Measurements from ENCODE around the gene WNT8A.

The WNT8A gene

GRCh38 chr5:138093036-138093435 is 9.2 kb downstream of the WNT8A start:
- Histone ChIP-seq H3K4me3 (ENCODE audit: low read depth in 1 of 2, low read length in 2 of 2) (no peak overlapping the region), H3K36me3 (ENCODE audit: insufficient read depth, low read length) (no peaks in the 10 kb centered on the region), H3K9ac (ENCODE audit: low read length) (no peak overlapping the region), H3K27ac (ENCODE audit: low read depth, low read length) (no peak overlapping the region), H3K9me3 (ENCODE audit: low read length) (no peaks in the 10 kb centered on the region), H3K27me3 (ENCODE audit: control insufficient read depth in 1 of 2, insufficient read depth in 2 of 2, low read length in 2 of 2) (no peaks in the 10 kb centered on the region), H3K4me1 (ENCODE audit: insufficient read depth, low read length) (no peaks in the 10 kb centered on the region)

- H3K27me3 ChIP-seq (ENCODE audit: control insufficient read depth in 1 of 2, insufficient read depth in 2 of 2, low read length in 2 of 2), result no peaks in the 10 kb centered on the region
- H3K9ac ChIP-seq (ENCODE audit: low read length), result no peak overlapping the region
- no peak overlapping the region for H3K27ac ChIP-seq (ENCODE audit: low read depth, low read length)
- no peaks in the 10 kb centered on the region for H3K9me3 ChIP-seq (ENCODE audit: low read length)
- H3K4me3 ChIP-seq (ENCODE audit: low read depth in 1 of 2, low read length in 2 of 2), result no peak overlapping the region
- no peaks in the 10 kb centered on the region for H3K4me1 ChIP-seq (ENCODE audit: insufficient read depth, low read length)
- H3K36me3 ChIP-seq (ENCODE audit: insufficient read depth, low read length), result no peaks in the 10 kb centered on the region
Observed at GRCh38 chr5:138095100-138095907, 11.5 kb downstream of the WNT8A start.

DNA sequence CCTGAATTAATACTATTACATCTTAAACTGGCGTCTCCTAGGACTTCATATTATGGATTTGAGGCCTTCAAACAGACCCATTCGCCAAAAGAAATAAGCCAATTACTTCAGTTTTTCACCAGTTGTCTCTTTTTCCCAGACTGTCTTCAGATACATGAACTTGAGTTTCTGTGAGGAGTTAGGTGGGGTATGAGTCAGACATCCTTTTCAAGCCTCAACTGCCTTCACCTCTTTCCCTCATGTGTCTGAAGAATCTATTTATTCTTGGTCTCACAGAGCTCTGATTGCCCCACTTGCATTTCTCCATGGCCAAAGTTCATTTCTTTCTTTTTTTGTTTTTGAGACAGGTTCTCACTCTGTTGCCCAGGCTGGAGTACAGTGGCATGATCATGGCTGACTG is 12.5 kb downstream of the WNT8A start:
- H3K9me3 ChIP-seq (ENCODE audit: low read length), result no peaks in the 10 kb centered on the region
- no peak overlapping the region for H3K4me3 ChIP-seq (ENCODE audit: low read depth in 1 of 2, low read length in 2 of 2)
- H3K27me3 ChIP-seq (ENCODE audit: control insufficient read depth in 1 of 2, insufficient read depth in 2 of 2, low read length in 2 of 2), result no peaks in the 10 kb centered on the region
- no peak overlapping the region for H3K27ac ChIP-seq (ENCODE audit: low read depth, low read length)
- H3K36me3 ChIP-seq (ENCODE audit: insufficient read depth, low read length), result no peaks in the 10 kb centered on the region
- H3K9ac ChIP-seq (ENCODE audit: low read length), result no peak overlapping the region
- no peaks in the 10 kb centered on the region for H3K4me1 ChIP-seq (ENCODE audit: insufficient read depth, low read length)

- H3K9ac ChIP-seq (ENCODE audit: low read length), result no peak overlapping the region
- no peaks in the 10 kb centered on the region for H3K27me3 ChIP-seq (ENCODE audit: control insufficient read depth in 1 of 2, insufficient read depth in 2 of 2, low read length in 2 of 2)
- no peaks in the 10 kb centered on the region for H3K4me1 ChIP-seq (ENCODE audit: insufficient read depth, low read length)
- no peak overlapping the region for H3K27ac ChIP-seq (ENCODE audit: low read depth, low read length)
- H3K36me3 ChIP-seq (ENCODE audit: insufficient read depth, low read length), result no peaks in the 10 kb centered on the region
- H3K9me3 ChIP-seq (ENCODE audit: low read length), result no peaks in the 10 kb centered on the region
- H3K4me3 ChIP-seq (ENCODE audit: low read depth in 1 of 2, low read length in 2 of 2), result no peak overlapping the region
Observed at GRCh38 chr5:138096997-138097828, 13.4 kb downstream of the WNT8A start.

DNA sequence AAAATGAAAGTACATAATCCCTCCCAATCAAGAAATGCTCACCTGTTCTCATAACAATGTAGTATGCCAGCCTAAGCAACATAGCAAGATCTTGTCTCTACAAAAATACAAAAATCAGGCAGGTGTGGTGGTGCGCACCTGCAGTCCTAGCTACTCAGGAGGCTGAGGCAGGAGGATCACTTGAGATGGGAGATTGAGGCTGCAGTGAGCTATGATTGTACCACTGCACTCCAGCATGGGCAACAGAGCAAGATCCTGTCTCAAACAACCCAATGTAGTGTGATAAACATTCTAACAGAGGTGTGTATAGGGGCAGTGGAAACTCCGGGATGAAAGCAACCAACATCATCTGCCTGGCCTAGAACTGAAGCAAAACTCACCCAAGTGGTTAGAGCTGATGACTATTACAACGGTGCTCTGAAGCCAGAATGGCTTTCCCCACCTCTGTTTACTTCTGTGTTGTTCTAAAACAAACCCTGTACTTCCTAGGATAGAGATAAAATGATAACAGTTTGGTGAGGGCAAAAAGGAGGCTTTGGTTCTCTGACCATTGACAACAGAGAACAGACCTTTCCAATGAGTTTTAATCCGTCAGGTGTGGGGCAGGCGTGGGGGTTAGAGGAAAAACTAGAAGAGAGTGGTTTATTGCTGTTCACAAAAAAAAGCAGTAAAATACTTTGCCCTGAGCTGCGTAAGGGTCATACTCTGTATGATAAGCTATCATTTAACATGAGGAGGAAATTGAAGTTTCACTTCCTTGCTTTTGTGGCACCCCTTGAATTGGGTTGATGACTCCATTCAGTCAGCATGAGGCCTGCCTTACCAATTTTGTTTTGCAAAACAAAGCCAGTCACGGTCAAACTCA is 18.9 kb downstream of the WNT8A start:
- Histone ChIP-seq H3K27ac (ENCODE audit: low read depth, low read length) (no peak overlapping the region), H3K4me3 (ENCODE audit: low read depth in 1 of 2, low read length in 2 of 2) (no peak overlapping the region), H3K4me1 (ENCODE audit: insufficient read depth, low read length) (no peaks in the 10 kb centered on the region), H3K9ac (ENCODE audit: low read length) (no peak overlapping the region), H3K27me3 (ENCODE audit: control insufficient read depth in 1 of 2, insufficient read depth in 2 of 2, low read length in 2 of 2) (no peaks in the 10 kb centered on the region), H3K9me3 (ENCODE audit: low read length) (no peaks in the 10 kb centered on the region), H3K36me3 (ENCODE audit: insufficient read depth, low read length) (no peaks in the 10 kb centered on the region)

- no peak overlapping the region for H3K9ac ChIP-seq (ENCODE audit: low read length)
- no peaks in the 10 kb centered on the region for H3K4me1 ChIP-seq (ENCODE audit: insufficient read depth, low read length)
- H3K9me3 ChIP-seq (ENCODE audit: low read length), result no peaks in the 10 kb centered on the region
- no peak overlapping the region for H3K27ac ChIP-seq (ENCODE audit: low read depth, low read length)
- H3K36me3 ChIP-seq (ENCODE audit: insufficient read depth, low read length), result no peaks in the 10 kb centered on the region
- H3K4me3 ChIP-seq (ENCODE audit: low read depth in 1 of 2, low read length in 2 of 2), result no peak overlapping the region
- H3K27me3 ChIP-seq (ENCODE audit: control insufficient read depth in 1 of 2, insufficient read depth in 2 of 2, low read length in 2 of 2), result no peaks in the 10 kb centered on the region
Observed at GRCh38 chr5:138103319-138103637, 19.4 kb downstream of the WNT8A start.

DNA sequence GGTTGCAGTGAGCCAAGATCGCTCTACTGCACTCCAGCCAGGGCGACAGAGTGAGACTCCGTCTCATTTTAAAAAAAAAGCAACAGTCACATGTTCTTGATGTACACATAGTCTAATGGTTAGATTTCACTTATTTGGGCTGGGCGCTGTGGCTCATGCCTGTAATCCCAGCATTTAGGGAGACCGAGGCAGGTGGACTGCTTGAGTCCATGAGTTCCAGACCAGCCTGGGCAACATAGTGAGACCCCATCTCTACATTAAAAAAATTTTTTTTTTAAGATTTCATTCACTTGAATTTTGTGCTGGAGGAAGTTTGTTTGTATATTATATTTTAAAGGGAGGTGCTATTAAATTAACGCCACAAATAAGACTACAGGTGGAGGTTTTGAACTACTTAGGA is 21.9 kb downstream of the WNT8A start:
- Histone ChIP-seq H3K36me3 (ENCODE audit: insufficient read depth, low read length) (no peaks in the 10 kb centered on the region), H3K27ac (ENCODE audit: low read depth, low read length) (no peak overlapping the region), H3K9ac (ENCODE audit: low read length) (no peak overlapping the region), H3K4me1 (ENCODE audit: insufficient read depth, low read length) (no peaks in the 10 kb centered on the region), H3K9me3 (ENCODE audit: low read length) (no peaks in the 10 kb centered on the region), H3K4me3 (ENCODE audit: low read depth in 1 of 2, low read length in 2 of 2) (no peak overlapping the region), H3K27me3 (ENCODE audit: control insufficient read depth in 1 of 2, insufficient read depth in 2 of 2, low read length in 2 of 2) (no peaks in the 10 kb centered on the region)

DNA sequence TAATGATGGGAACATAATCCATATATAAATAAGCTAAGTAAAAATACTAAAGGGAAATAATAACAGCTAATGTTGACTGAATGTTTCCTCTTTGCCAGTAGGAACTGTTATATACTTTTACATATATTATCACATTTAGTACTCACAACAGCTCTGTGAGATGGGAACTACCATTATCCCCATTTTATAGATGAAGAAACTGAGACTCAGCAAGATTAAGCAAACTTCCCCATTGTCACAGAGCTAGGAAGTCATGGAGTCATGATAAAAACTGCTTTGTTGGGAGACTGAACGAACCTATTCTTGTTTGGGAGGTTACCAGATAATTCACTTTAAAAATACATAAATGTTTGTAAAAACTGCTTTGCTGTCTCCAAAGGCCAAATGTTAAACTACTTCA is 23.4 kb downstream of the WNT8A start:
- no peak overlapping the region for H3K4me3 ChIP-seq (ENCODE audit: low read depth in 1 of 2, low read length in 2 of 2)
- no peak overlapping the region for H3K27ac ChIP-seq (ENCODE audit: low read depth, low read length)
- no peaks in the 10 kb centered on the region for H3K4me1 ChIP-seq (ENCODE audit: insufficient read depth, low read length)
- no peaks in the 10 kb centered on the region for H3K36me3 ChIP-seq (ENCODE audit: insufficient read depth, low read length)
- no peaks in the 10 kb centered on the region for H3K27me3 ChIP-seq (ENCODE audit: control insufficient read depth in 1 of 2, insufficient read depth in 2 of 2, low read length in 2 of 2)
- no peaks in the 10 kb centered on the region for H3K9me3 ChIP-seq (ENCODE audit: low read length)
- H3K9ac ChIP-seq (ENCODE audit: low read length), result no peak overlapping the region

DNA sequence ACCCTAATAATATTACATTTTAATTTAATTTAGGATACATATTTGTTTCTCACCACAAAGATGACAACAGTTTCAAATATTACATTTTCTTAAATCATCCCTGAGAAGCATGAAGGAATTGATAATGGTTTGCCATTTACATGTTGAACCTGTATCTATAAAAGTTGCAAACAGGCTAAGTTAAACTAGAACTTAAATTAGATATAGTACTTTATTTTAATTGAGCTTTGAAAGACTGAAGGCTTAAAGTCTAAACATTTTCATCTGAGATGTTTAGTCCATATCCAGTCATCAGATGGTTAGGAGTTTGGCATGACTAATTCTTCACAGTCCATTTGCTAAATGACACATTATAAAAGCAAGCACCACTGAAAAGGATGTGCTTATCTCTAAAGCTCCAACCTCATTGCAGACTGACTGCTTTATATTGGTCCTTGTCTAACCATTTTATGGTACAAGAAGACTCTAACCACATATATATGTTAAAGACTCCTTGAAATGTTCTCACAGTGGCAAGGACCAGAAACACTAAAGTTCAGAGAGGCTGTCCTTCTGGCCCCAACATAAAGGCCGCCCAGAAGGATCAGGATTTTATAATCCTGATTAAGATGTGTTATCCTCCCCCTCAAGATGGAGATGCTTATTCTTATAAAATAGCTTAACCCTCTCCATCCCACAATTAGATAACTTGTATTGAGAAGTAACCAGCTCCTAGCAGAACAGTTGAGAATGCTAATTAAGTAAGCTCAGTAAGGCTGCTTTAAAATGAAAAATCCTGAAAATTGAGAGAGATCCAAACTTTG is 25.8 kb downstream of the WNT8A start:
- Histone ChIP-seq H3K9ac (ENCODE audit: low read length) (no peak overlapping the region), H3K9me3 (ENCODE audit: low read length) (no peaks in the 10 kb centered on the region), H3K27me3 (ENCODE audit: control insufficient read depth in 1 of 2, insufficient read depth in 2 of 2, low read length in 2 of 2) (no peaks in the 10 kb centered on the region), H3K4me3 (ENCODE audit: low read depth in 1 of 2, low read length in 2 of 2) (no peak overlapping the region), H3K27ac (ENCODE audit: low read depth, low read length) (no peak overlapping the region), H3K36me3 (ENCODE audit: insufficient read depth, low read length) (no peaks in the 10 kb centered on the region), H3K4me1 (ENCODE audit: insufficient read depth, low read length) (no peaks in the 10 kb centered on the region)

DNA sequence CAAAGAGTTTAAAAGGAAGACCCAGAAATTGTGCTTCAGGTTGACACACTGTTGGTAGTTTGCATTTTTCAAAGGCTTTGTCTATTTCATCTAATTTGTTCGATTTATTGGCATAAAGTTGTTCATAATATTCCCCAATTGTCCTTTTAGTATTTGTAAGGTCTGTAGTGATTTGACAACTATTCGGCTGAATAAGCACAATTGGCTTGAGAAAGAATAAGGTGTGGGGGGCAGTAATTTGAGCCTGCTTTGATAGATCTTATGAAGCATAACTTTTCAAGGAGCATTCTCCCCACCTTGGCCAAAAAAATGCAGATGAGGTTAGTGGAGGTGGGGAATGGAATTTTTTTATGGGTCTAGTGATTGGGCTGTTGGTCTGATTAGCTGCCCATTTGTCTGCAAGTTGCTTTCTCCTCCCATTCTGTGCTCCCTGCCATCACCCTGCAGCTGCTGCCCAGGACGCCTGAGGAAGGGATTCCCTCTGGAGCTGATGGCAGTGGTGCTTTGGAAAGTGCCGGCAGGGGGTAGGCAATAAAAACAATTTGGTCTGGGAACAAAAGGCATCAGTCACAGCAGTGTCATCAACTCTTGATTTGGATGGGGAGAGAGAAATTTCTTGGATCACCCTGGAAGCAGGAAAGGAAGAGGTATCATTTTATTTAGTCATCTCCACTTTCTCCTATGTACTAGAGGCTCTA is 26.6 kb downstream of the WNT8A start:
- H3K36me3 ChIP-seq (ENCODE audit: insufficient read depth, low read length), result no peaks in the 10 kb centered on the region
- H3K4me3 ChIP-seq (ENCODE audit: low read depth in 1 of 2, low read length in 2 of 2), result no peak overlapping the region
- H3K9me3 ChIP-seq (ENCODE audit: low read length), result no peaks in the 10 kb centered on the region
- no peaks in the 10 kb centered on the region for H3K4me1 ChIP-seq (ENCODE audit: insufficient read depth, low read length)
- no peak overlapping the region for H3K9ac ChIP-seq (ENCODE audit: low read length)
- no peaks in the 10 kb centered on the region for H3K27me3 ChIP-seq (ENCODE audit: control insufficient read depth in 1 of 2, insufficient read depth in 2 of 2, low read length in 2 of 2)
- no peak overlapping the region for H3K27ac ChIP-seq (ENCODE audit: low read depth, low read length)

Data from muscle layer of colon (tissue), 2 donors.